Karpas-422 (cell line): Measurements from ENCODE around the gene ANXA2R. TPM values are rescaled to one million over a fixed set of nuclear protein-coding genes. Genes with fewer than 3 reads are reported as not detected.
"Not testable (repeated sequence)": the region's sequence is repeated elsewhere in the genome, so short reads cannot be mapped to it uniquely, and the experiment has no call there.

ENCODE experiments used
- DNase-seq: peaks from one replicate; pipeline ENCODE4 v3.0.0-alpha.2; 2015
- H2AFZ ChIP-seq: fragments of 200-600 bp; sonication (generic); 2 replicates; pipeline ENCODE4 v1.6.1; 2014; ENCODE audit warnings: antibody characterized with exemption, low read length, mixed read lengths
- H3K27ac ChIP-seq: fragments of 200-600 bp; sonication (generic); 2 replicates; pipeline ENCODE4 v1.5.1; 2014; ENCODE audit warnings: mild to moderate bottlenecking, low read length, moderate library complexity
- H3K27me3 ChIP-seq: fragments of 200-600 bp; sonication (generic); 2 replicates; pipeline ENCODE4 v1.6.1; 2014; ENCODE audit warnings: low read length, mixed read lengths
- H3K36me3 ChIP-seq: fragments of 200-600 bp; sonication (generic); 2 replicates; pipeline ENCODE4 v1.6.1; 2014; ENCODE audit warnings: low read length, mixed read lengths; ENCODE audit not compliant: insufficient read depth
- H3K4me1 ChIP-seq: fragments of 200-600 bp; sonication (generic); 2 replicates; pipeline ENCODE4 v1.6.1; 2014; ENCODE audit warnings: mild to moderate bottlenecking, low read length, mixed read lengths
- H3K4me2 ChIP-seq: fragments of 200-600 bp; sonication (generic); 2 replicates; pipeline ENCODE4 v1.6.1; 2014; ENCODE audit warnings: low read length, low read depth, mild to moderate bottlenecking; ENCODE audit not compliant: poor library complexity, severe bottlenecking
- H3K4me3 ChIP-seq: fragments of 200-600 bp; sonication (generic); 2 replicates; pipeline ENCODE4 v1.5.1; 2014; ENCODE audit warnings: mild to moderate bottlenecking, antibody characterized with exemption, low read length, mixed read lengths
- H3K79me2 ChIP-seq: fragments of 200-600 bp; sonication (generic); 2 replicates; pipeline ENCODE4 v1.6.1; 2014; ENCODE audit warnings: mild to moderate bottlenecking, low read length, mixed read lengths
- H3K9ac ChIP-seq: fragments of 200-600 bp; sonication (generic); 2 replicates; pipeline ENCODE4 v1.6.0; 2014; ENCODE audit warnings: low read length
- H3K9me2 ChIP-seq: fragments of 200-600 bp; sonication (generic), shearing (Covaris generic); replicated peaks from 2 replicates; pipeline ENCODE4 v1.6.0; 2014; ENCODE audit warnings: mild to moderate bottlenecking, low read length, moderate library complexity; ENCODE audit not compliant: insufficient read depth
- H3K9me3 ChIP-seq: fragments of 300-700, 200-600 bp; sonication (generic); 2 replicates; pipeline ENCODE4 v1.6.1; 2014; ENCODE audit warnings: low read length, mixed read lengths
- H4K20me1 ChIP-seq: fragments of 200-600 bp; sonication (generic); 2 replicates; pipeline ENCODE4 v1.6.1; 2014; ENCODE audit warnings: mild to moderate bottlenecking, antibody characterized with exemption, low read length, low read depth; ENCODE audit not compliant: insufficient read depth
- total RNA-seq: library from RNA; depleted of rRNA; stranded (reverse); fragments of >200 nt; shearing (Covaris generic); gene quantifications from 2 replicates; pipeline ENCODE4 v1.2.3, GENCODE V29; 2014; ENCODE audit warnings: low replicate concordance; rRNA removed

ANXA2R gene
- total RNA-seq = 9.0 and 15.3 TPM in 2 replicates

DNA sequence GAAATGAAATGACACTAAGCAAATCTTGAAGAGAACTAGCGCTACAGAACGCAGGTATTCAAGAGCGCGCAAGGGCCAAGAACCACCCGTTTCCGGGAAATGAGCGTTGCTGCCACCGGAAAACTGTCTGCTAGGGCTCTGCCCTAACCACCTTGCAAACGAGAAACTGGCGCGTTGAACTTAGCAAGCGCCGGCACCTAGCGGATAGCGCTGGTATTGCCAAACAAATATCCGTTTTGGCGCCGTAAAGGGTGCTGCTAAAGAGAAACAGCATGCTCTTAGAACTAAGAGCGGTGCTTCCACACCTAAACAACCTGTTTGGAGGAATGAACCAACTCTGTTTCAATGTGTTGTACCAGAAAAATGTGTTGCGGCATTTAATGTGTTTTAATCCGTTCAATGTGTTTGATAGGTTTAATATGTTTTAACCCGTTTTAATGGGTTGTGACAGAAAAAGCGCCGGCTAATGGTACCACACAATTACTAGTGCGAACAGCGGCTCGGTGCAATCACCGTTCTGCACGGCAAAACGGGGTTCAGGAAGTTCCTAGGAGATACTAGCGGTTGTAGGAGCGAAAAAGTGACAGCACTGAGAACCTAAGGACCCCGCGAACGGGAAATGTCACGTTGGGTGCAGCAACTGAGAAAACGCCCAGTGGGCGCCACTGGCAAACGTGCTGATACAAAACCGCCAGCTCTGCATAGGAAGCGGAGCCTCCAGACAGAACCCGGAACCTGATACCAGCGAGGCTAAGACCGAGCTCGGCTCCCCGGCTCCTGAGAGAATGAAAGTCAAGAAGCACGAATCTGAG is at the start of gene ANXA2R:
TSS of gene ANXA2R (minus strand) at position 33 of the 812 bp plus-strand sequence. CDS start 273 bp downstream, outside the sequence.
- Histone ChIP-seq H3K27me3 (no peaks in the 10 kb centered on the region), H3K79me2 (peaks cover 2% of the 10 kb centered on the region; the same call in 1 of the 2 replicates), H3K27ac (peak within 1 kb of the TSS; percentile 92), H4K20me1 (no peaks in the 10 kb centered on the region), H3K4me3 (peak within 1 kb of the TSS; percentile 78), H3K36me3 (no peaks in the 10 kb centered on the region), H3K9ac (peak within 1 kb of the TSS; percentile 83), H2AFZ (peak within 1 kb of the TSS; percentile 76), H3K9me3 (no peaks in the 10 kb centered on the region), H3K4me1 (peaks cover 23% of the 10 kb centered on the region), H3K4me2 (peak within 1 kb of the TSS; percentile 89), H3K9me2 (no peaks in the 10 kb centered on the region)
- peak; percentile 99 for DNase-seq

GRCh38 chr5:43086118-43086908 is 46.2 kb upstream of the ANXA2R start:
- not testable (repeated sequence) for DNase-seq, H3K27me3 ChIP-seq, H4K20me1 ChIP-seq, H3K4me3 ChIP-seq, H3K79me2 ChIP-seq, H3K36me3 ChIP-seq, H3K4me2 ChIP-seq, H3K27ac ChIP-seq, H3K9ac ChIP-seq, H3K9me3 ChIP-seq, H2AFZ ChIP-seq, H3K9me2 ChIP-seq, H3K4me1 ChIP-seq

DNA sequence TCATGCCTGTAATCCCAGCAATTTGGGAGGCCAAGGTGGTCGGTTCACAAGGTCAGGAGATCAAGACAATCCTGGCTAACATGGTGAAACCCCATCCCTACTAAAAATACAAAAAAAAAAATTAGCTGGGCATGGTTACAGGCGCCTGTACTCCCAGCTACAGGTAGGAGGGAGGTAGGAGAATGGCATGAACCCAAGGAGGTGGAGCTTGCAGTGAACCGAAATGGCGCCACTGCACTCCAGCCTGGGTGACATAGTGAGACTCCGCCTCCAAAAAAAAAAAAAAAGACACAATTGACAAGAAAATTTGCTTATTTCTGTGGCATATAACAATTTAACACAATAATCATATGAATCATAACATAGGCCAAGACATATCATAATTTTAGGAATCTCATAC is 45.3 kb upstream of the ANXA2R start:
- Histone ChIP-seq H2AFZ (no peak overlapping the region), H3K4me3 (no peak overlapping the region), H3K36me3 (no peaks in the 10 kb centered on the region), H3K4me2 (no peak overlapping the region), H3K79me2 (no peaks in the 10 kb centered on the region), H4K20me1 (no peaks in the 10 kb centered on the region), H3K27me3 (no peaks in the 10 kb centered on the region), H3K9me2 (no peaks in the 10 kb centered on the region), H3K9ac (no peak overlapping the region), H3K27ac (no peak overlapping the region), H3K4me1 (no peaks in the 10 kb centered on the region), H3K9me3 (no peaks in the 10 kb centered on the region)
- no peak for DNase-seq

DNA sequence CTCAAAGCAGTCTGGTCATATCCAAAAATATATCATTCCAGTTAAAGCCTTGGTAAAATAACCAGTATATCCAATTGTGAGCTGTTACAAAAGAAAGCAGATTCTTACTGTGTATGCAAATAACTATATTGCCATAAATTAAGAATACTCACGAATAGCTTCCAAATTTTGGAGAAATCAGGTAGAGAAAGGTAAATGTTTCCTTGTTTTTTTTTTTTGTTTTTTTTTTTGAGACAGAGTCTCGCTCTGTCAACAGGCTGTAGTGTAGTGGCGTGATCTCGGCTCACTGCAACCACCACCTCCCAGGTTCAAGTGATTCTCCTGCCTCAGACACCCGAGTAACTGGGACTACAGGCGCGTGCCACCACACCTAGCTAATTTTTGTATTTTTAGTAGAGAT is 44.3 kb upstream of the ANXA2R start:
- not testable (repeated sequence) for H4K20me1 ChIP-seq, H3K36me3 ChIP-seq, H3K27me3 ChIP-seq, H3K9ac ChIP-seq, H3K4me2 ChIP-seq, H2AFZ ChIP-seq, H3K4me3 ChIP-seq, H3K4me1 ChIP-seq, H3K27ac ChIP-seq, H3K9me3 ChIP-seq, H3K79me2 ChIP-seq, DNase-seq, H3K9me2 ChIP-seq

GRCh38 chr5:43081345-43081744 is 41.2 kb upstream of the ANXA2R start:
- H3K27ac ChIP-seq, H3K4me3 ChIP-seq, H3K9me3 ChIP-seq, H3K4me2 ChIP-seq, H3K27me3 ChIP-seq, H3K36me3 ChIP-seq, H3K79me2 ChIP-seq, H3K4me1 ChIP-seq, H2AFZ ChIP-seq, H4K20me1 ChIP-seq, H3K9me2 ChIP-seq, H3K9ac ChIP-seq, DNase-seq: not testable (repeated sequence)

GRCh38 chr5:43078956-43079355 is 38.8 kb upstream of the ANXA2R start:
- Histone ChIP-seq H3K36me3 (no peaks in the 10 kb centered on the region), H3K79me2 (0 out of 2 replicates have a peak, but pooled peaks cover 5% of the 10 kb centered on the region), H4K20me1 (no peaks in the 10 kb centered on the region), H3K9me2 (no peaks in the 10 kb centered on the region), H3K4me2 (no peak overlapping the region), H2AFZ (no peak overlapping the region), H3K4me1 (no peaks in the 10 kb centered on the region), H3K4me3 (no peak overlapping the region), H3K9ac (no peak overlapping the region), H3K9me3 (no peaks in the 10 kb centered on the region), H3K27me3 (no peaks in the 10 kb centered on the region), H3K27ac (no peak overlapping the region)
- no peak for DNase-seq

DNA sequence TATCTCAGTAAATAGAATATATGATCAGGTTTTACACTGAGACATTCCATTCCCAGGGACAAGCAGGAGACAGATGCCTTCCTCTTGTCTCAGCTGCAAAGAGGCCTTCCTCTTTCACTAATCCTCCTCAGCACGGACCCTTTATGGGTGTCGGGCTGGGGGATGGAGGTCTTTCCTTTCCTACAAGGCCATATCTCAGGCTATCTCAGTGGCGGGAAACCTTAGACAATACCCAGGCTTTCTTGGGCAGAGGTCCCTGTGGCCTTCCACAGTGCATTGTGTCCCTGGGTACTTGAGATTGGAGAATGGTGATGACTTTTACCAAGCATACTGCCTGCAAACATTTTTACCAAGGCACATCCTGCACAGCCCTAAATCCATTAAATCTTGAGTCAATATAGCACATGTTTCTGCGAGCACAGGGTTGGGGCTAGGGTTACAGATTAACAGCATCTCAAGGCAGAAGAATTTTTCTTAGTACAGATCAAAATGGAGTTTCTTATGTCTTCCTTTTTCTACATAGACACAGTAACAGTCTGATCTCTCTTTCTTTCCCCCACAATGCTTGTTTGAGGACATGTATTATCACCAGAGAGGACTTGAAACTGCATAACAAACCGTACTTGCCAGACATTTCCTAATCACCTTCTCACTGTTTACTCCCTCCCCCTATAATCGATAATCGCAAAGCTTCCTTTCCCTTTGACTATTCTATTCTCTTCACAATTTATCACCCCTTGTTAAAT is 37.5 kb upstream of the ANXA2R start:
- not testable (repeated sequence) for H3K36me3 ChIP-seq, H2AFZ ChIP-seq, H3K4me1 ChIP-seq, H3K27ac ChIP-seq, H3K4me2 ChIP-seq, H4K20me1 ChIP-seq, H3K4me3 ChIP-seq, H3K79me2 ChIP-seq, H3K27me3 ChIP-seq, H3K9me3 ChIP-seq, H3K9me2 ChIP-seq, H3K9ac ChIP-seq
- DNase-seq = peak; percentile 31
